ENCODE results near the gene GPATCH8.

GRCh38 chr17:44451832-44452231, 51.4 kb downstream of the GPATCH8 start:
- TF ChIP-seq KDM1A (IDR thresholded peaks at IDR 0.05; ENCODE audit: borderline replicate concordance) (no peak), CTCF (IDR thresholded peaks at IDR 0.05 in 2 of 3, conservative IDR thresholded peaks at IDR 0.05 in 1 of 3; ENCODE audit: control insufficient read depth in 2 of 3, extremely low read depth in 1 of 3, insufficient read depth in 1 of 3, low read depth in 3 of 3, low read length in 3 of 3) (no peak)

All from GM12878 (cell line).